Smooth muscle cell (in vitro differentiated cells): ENCODE measurements around the gene APOC1. TPM values are rescaled to one million over a fixed set of nuclear protein-coding genes. Genes with fewer than 3 reads are reported as not detected.
A peak's percentile ranks its signal among the peaks of the same experiment; 100 is the strongest.

Source experiments
- DNase-seq: peaks from one replicate; lab custom pipeline; 2025; ENCODE audit not compliant: unreplicated experiment; lab: John Stamatoyannopoulos, UW
- H2AFZ ChIP-seq: fragments of 200-600 bp; sonication (generic); 2 replicates; pipeline ENCODE4 v1.6.0; 2016; ENCODE audit warnings: antibody characterized with exemption, low read depth, mild to moderate bottlenecking
- H3F3A ChIP-seq: fragments of 200-600 bp; sonication (generic); 2 replicates; pipeline ENCODE4 v1.6.0; 2017; ENCODE audit warnings: antibody characterized with exemption, low read depth
- H3K27ac ChIP-seq: fragments of 200-600 bp; sonication (generic); 2 replicates; pipeline ENCODE4 v1.5.1; 2016; ENCODE audit warnings: low read depth, mild to moderate bottlenecking
- H3K27me3 ChIP-seq: fragments of 200-600 bp; sonication (generic); 2 replicates; pipeline ENCODE4 v1.6.1; 2016; ENCODE audit warnings: low read depth, mild to moderate bottlenecking
- H3K36me3 ChIP-seq: fragments of 200-600 bp; sonication (generic); 2 replicates; pipeline ENCODE4 v1.5.1; 2016; ENCODE audit warnings: low read depth
- H3K4me1 ChIP-seq: fragments of 200-600 bp; sonication (generic); 2 replicates; pipeline ENCODE4 v1.5.1; 2016; ENCODE audit warnings: low read depth
- H3K4me2 ChIP-seq: fragments of 200-600 bp; sonication (generic); 2 replicates; pipeline ENCODE4 v1.6.0; 2016; ENCODE audit warnings: mild to moderate bottlenecking
- H3K4me3 ChIP-seq: fragments of 200-600 bp; sonication (generic); 2 replicates; pipeline ENCODE4 v1.5.1; 2016; ENCODE audit warnings: mild to moderate bottlenecking
- H3K79me2 ChIP-seq: fragments of 200-600 bp; sonication (generic); 2 replicates; pipeline ENCODE4 v1.6.0; 2016; ENCODE audit warnings: low read depth, mild to moderate bottlenecking
- H3K9ac ChIP-seq: fragments of 200-600 bp; sonication (generic); 2 replicates; pipeline ENCODE4 v1.6.0; 2016; ENCODE audit warnings: low read depth
- H3K9me3 ChIP-seq: fragments of 200-600 bp; sonication (generic); replicated peaks from 2 replicates; pipeline ENCODE4 v1.5.1; 2016; ENCODE audit warnings: low read depth
- H4K20me1 ChIP-seq: fragments of 200-600 bp; sonication (generic); 2 replicates; pipeline ENCODE4 v1.6.0; 2016; ENCODE audit warnings: low read depth
- CTCF ChIP-seq: fragments of 200-600 bp; sonication (generic); IDR thresholded peaks from 2 replicates; pipeline ENCODE4 v1.5.1; 2017; ENCODE audit warnings: borderline replicate concordance, mild to moderate bottlenecking, antibody characterized with exemption; ENCODE audit not compliant: insufficient read depth, poor library complexity, severe bottlenecking
- WGBS: methylation state at CpG from one replicate; pipeline ENCODE4 v1.1.7; 2016; ENCODE audit warnings: low lambda C conversion rate; 5-methylcytosine and 5-hydroxymethylcytosine counted together
- polyA plus RNA-seq: library from polyadenylated mRNA; unstranded; fragments of >200 nt; fragmentation: Nextera tagmentation; extraction: Ambion mirVana; gene quantifications from 2 replicates; pipeline ENCODE4 v1.2.1, GENCODE V29; 2016
- total RNA-seq: library from RNA; depleted of rRNA; stranded (reverse); fragments of >200 nt; gene quantifications from 2 replicates; pipeline ENCODE4 v1.2.3, GENCODE V29; 2014

APOC1 gene
- total and polyA plus RNA-seq, 2 experiments from 2014 or later, result 8.0 to 31.5 TPM

GRCh38 chr19:44869733-44870470 is 44.5 kb upstream of the APOC1 start:
- Histone ChIP-seq H3K27ac (peak overlapping the region; percentile 43), H2AFZ (no peak overlapping the region), H3F3A (peaks cover 8% of the 10 kb centered on the region)

GRCh38 chr19:44871809-44872208 is 42.6 kb upstream of the APOC1 start:
- Histone ChIP-seq H3K4me2 (no peak overlapping the region), H3K27me3 (no peaks in the 10 kb centered on the region), H3K27ac (no peak overlapping the region), H4K20me1 (peaks cover 45% of the 10 kb centered on the region), H3K36me3 (peaks cover 5% of the 10 kb centered on the region), H3F3A (peaks cover 14% of the 10 kb centered on the region), H3K9ac (no peak overlapping the region), H3K4me3 (no peak overlapping the region), H3K9me3 (no peaks in the 10 kb centered on the region), H3K4me1 (no peaks in the 10 kb centered on the region), H3K79me2 (peaks cover 19% of the 10 kb centered on the region), H2AFZ (no peak overlapping the region)
- DNase-seq, result no peak
- no peak for TF ChIP-seq CTCF
- 97% methylated on average over 14 of the region's 14 CpGs for WGBS

More at GRCh38 chr19:44869733-44870470, 44.5 kb upstream of the APOC1 start:
- Histone ChIP-seq H3K9ac (no peak overlapping the region), H3K9me3 (no peaks in the 10 kb centered on the region), H3K4me2 (no peak overlapping the region), H3K79me2 (peaks cover 36% of the 10 kb centered on the region), H3K27me3 (no peaks in the 10 kb centered on the region), H3K36me3 (peaks cover 5% of the 10 kb centered on the region), H3K4me3 (no peak overlapping the region), H4K20me1 (peaks cover 63% of the 10 kb centered on the region), H3K4me1 (no peaks in the 10 kb centered on the region)
- WGBS, result 88% methylated on average over 13 of the region's 13 CpGs
- no peak for DNase-seq
- no peak for TF ChIP-seq CTCF

- H3K4me3 ChIP-seq, result no peak overlapping the region
- H3K9ac ChIP-seq, result no peak overlapping the region
- peaks cover 11% of the 10 kb centered on the region for H3K79me2 ChIP-seq
- H2AFZ ChIP-seq, result no peak overlapping the region
- WGBS, result 99% methylated on average over 4 of the region's 4 CpGs
- H3K4me2 ChIP-seq, result no peak overlapping the region
- peaks cover 5% of the 10 kb centered on the region for H3K36me3 ChIP-seq
- H3K27ac ChIP-seq, result no peak overlapping the region
- H3K4me1 ChIP-seq, result no peaks in the 10 kb centered on the region
- peaks cover 36% of the 10 kb centered on the region for H4K20me1 ChIP-seq
- TF ChIP-seq CTCF, result no peak
- DNase-seq, result no peak
- no peaks in the 10 kb centered on the region for H3K27me3 ChIP-seq
- no peaks in the 10 kb centered on the region for H3K9me3 ChIP-seq
- H3F3A ChIP-seq, result peaks cover 14% of the 10 kb centered on the region
These were observed 41.7 kb upstream of the APOC1 start for GRCh38 chr19:44872661-44873060.

GRCh38 chr19:44874317-44874716 is 40.1 kb upstream of the APOC1 start:
- WGBS, result 94% methylated on average over 16 of the region's 16 CpGs
- no peak for DNase-seq
- H3F3A ChIP-seq, result peaks cover 14% of the 10 kb centered on the region
- no peak overlapping the region for H3K27ac ChIP-seq
- no peak overlapping the region for H3K4me2 ChIP-seq
- H3K79me2 ChIP-seq, result peaks cover 3% of the 10 kb centered on the region
- no peaks in the 10 kb centered on the region for H3K27me3 ChIP-seq
- TF ChIP-seq CTCF, result no peak
- no peaks in the 10 kb centered on the region for H3K9me3 ChIP-seq
- H4K20me1 ChIP-seq, result peaks cover 32% of the 10 kb centered on the region
- no peak overlapping the region for H3K4me3 ChIP-seq
- H3K36me3 ChIP-seq, result peaks cover 5% of the 10 kb centered on the region
- H3K9ac ChIP-seq, result no peak overlapping the region
- H2AFZ ChIP-seq, result no peak overlapping the region
- no peaks in the 10 kb centered on the region for H3K4me1 ChIP-seq
